Breast epithelium (tissue), 3 donors: Measurements from ENCODE around the gene HSPG2.

ENCODE experiments used
- CTCF ChIP-seq, 3 donors: fragments of 450-650 bp; IDR thresholded peaks; one replicate each; pipeline ENCODE4 v1.5.1; 2016 to 2017; ENCODE audit warnings: antibody characterized with exemption in 3 of 3, mild to moderate bottlenecking in 3 of 3, moderate library complexity in 3 of 3
- POLR2A ChIP-seq: fragments of 450-650 bp; IDR thresholded peaks from one replicate; pipeline ENCODE4 v1.6.1; 2016; ENCODE audit warnings: antibody characterized with exemption, mild to moderate bottlenecking, moderate library complexity
- POLR2AphosphoS5 ChIP-seq, 3 donors: sonication (generic); formaldehyde crosslinking; IDR thresholded peaks; one replicate each; pipeline ENCODE4 v1.6.1; 2017; ENCODE audit warnings: antibody characterized with exemption in 3 of 3

GRCh38 chr1:21825393-21825792 is 111.7 kb downstream of the HSPG2 start:
- no peak for TF ChIP-seq CTCF (IDR thresholded peaks at IDR 0.05)
- TF ChIP-seq POLR2AphosphoS5 (IDR thresholded peaks at IDR 0.05): no peak
- no peak for TF ChIP-seq POLR2A
